MM.1S (cell line): Measurements from ENCODE around the gene FOXJ1.
"Not testable (repeated sequence)": the region's sequence is repeated elsewhere in the genome, so short reads cannot be mapped to it uniquely, and the experiment has no call there.

Source experiments
- EZH2 ChIP-seq: fragments of 300-600 bp; sonication (generic); optimal IDR thresholded peaks from 2 replicates; pipeline ENCODE3; 2017; ENCODE audit warnings: low read depth, mild to moderate bottlenecking, antibody characterized with exemption, low read length, mixed read lengths
- TF ChIP-seq, protein P1 (sequence below): fragments of 300-600 bp; sonication (generic); IDR thresholded peaks from 2 replicates; pipeline ENCODE4 v1.5.1; 2016; ENCODE audit warnings: antibody characterized with exemption, low read length, mixed read lengths

DNA sequence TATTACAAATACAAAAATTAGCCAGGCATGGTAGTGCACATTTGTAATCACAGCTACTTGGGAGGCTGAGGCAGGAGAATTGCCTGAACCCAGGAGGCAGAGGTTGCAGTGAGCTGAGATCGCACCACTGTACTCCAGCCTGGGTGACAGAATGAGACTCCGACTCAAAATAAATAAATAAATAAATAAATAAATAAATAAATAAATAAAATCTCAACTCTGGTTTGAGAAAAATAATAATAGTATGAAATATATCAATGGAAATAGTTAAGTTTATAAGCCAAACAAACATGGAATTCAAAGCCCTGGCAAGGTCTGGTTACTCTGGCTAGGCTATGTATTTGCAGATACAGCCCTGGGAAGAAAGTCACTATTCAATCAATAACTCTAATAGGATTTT is 45.7 kb upstream of the FOXJ1 start:
- TF ChIP-seq, protein P1, sequence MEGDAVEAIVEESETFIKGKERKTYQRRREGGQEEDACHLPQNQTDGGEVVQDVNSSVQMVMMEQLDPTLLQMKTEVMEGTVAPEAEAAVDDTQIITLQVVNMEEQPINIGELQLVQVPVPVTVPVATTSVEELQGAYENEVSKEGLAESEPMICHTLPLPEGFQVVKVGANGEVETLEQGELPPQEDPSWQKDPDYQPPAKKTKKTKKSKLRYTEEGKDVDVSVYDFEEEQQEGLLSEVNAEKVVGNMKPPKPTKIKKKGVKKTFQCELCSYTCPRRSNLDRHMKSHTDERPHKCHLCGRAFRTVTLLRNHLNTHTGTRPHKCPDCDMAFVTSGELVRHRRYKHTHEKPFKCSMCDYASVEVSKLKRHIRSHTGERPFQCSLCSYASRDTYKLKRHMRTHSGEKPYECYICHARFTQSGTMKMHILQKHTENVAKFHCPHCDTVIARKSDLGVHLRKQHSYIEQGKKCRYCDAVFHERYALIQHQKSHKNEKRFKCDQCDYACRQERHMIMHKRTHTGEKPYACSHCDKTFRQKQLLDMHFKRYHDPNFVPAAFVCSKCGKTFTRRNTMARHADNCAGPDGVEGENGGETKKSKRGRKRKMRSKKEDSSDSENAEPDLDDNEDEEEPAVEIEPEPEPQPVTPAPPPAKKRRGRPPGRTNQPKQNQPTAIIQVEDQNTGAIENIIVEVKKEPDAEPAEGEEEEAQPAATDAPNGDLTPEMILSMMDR, result not testable (repeated sequence)
- TF ChIP-seq EZH2, result not testable (repeated sequence)
